ENCODE measurements around the gene DOK4.

Gene DOK4

GRCh38 chr16:57519796-57520360, 33.6 kb upstream of the DOK4 start:
- no peaks in the 10 kb centered on the region for H3K9me3 ChIP-seq (ENCODE audit: control insufficient read depth, low read length)
- 43 to 45% methylated on average over 10 of the region's 10 CpGs for WGBS, 2 experiments

DNA sequence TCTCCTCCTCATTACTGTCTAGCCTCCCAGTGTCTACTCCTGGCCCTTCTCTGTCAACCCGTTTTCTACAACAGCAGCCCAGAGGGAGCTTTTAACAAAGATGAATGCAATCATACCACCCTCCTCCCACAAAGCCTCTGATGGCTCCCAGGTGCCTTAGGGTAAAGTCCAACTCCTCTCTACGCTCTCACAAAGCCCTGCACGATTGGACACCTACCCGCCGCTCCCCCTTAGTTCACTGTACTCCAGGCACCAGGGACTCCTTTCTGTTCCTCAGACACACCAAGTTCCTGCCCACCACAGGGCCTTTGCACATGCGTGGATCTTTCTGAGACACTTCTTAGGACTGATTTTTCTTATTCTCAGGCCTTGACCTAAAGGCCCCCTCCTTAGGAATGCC, 32.6 kb upstream of the DOK4 start:
- Histone ChIP-seq H3K9me3 (ENCODE audit: control insufficient read depth, low read length) (no peaks in the 10 kb centered on the region), H3K4me3 (ENCODE audit: insufficient read depth, low read depth, low read length) (no peak overlapping the region), H3K36me3 (ENCODE audit: control insufficient read depth, insufficient read depth, low read length) (peaks cover 6% of the 10 kb centered on the region), H3K4me1 (ENCODE audit: control insufficient read depth, insufficient read depth, low read length) (no peaks in the 10 kb centered on the region), H3K27me3 (ENCODE audit: control insufficient read depth, insufficient read depth, low read length, poor library complexity, severe bottlenecking) (no peaks in the 10 kb centered on the region), H3K27ac (ENCODE audit: insufficient read depth, low read depth, low read length, poor library complexity, severe bottlenecking) (no peak overlapping the region)
- 93 to 95% methylated on average over 6 of the region's 6 CpGs for WGBS, 2 experiments

More at GRCh38 chr16:57519796-57520360, 33.6 kb upstream of the DOK4 start:
- Histone ChIP-seq H3K27me3 (ENCODE audit: control insufficient read depth, insufficient read depth, low read length, poor library complexity, severe bottlenecking) (no peaks in the 10 kb centered on the region), H3K4me1 (ENCODE audit: control insufficient read depth, insufficient read depth, low read length) (no peaks in the 10 kb centered on the region), H3K36me3 (ENCODE audit: control insufficient read depth, insufficient read depth, low read length) (peaks cover 6% of the 10 kb centered on the region), H3K4me3 (ENCODE audit: insufficient read depth, low read depth, low read length) (no peak overlapping the region), H3K27ac (ENCODE audit: insufficient read depth, low read depth, low read length, poor library complexity, severe bottlenecking) (no peak overlapping the region)

DNA sequence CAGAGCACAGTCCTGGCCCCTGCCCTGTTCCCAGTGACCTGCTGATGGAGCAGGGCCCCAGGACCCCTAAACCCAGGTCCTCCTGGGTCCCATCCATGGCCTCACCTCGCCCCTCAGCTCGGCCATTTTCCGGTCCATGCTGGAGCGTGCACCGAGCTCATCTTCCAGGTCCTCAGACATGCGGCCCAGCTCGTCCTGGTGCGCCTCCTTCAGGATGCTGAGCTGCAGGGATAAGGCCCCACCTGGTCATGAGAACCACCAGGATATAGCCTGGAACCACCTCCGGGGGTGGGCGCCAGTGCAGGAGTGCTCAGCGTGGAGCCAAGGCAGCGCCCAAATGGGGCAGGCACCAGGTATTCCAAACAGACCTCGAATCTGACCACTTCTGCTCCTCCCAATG, 32.2 kb upstream of the DOK4 start:
- Histone ChIP-seq H3K9me3 (ENCODE audit: control insufficient read depth, low read length) (no peaks in the 10 kb centered on the region), H3K27me3 (ENCODE audit: control insufficient read depth, insufficient read depth, low read length, poor library complexity, severe bottlenecking) (no peaks in the 10 kb centered on the region), H3K4me1 (ENCODE audit: control insufficient read depth, insufficient read depth, low read length) (no peaks in the 10 kb centered on the region), H3K27ac (ENCODE audit: insufficient read depth, low read depth, low read length, poor library complexity, severe bottlenecking) (no peak overlapping the region), H3K4me3 (ENCODE audit: insufficient read depth, low read depth, low read length) (no peak overlapping the region), H3K36me3 (ENCODE audit: control insufficient read depth, insufficient read depth, low read length) (peaks cover 6% of the 10 kb centered on the region)
- WGBS, 2 experiments: 94 to 95% methylated on average over 13 of the region's 13 CpGs

- H3K4me1 ChIP-seq (ENCODE audit: control insufficient read depth, insufficient read depth, low read length): no peaks in the 10 kb centered on the region
- 95% methylated on average over 31 of the region's 31 CpGs for WGBS, 2 experiments
- H3K4me3 ChIP-seq (ENCODE audit: insufficient read depth, low read depth, low read length): no peak overlapping the region
- H3K27ac ChIP-seq (ENCODE audit: insufficient read depth, low read depth, low read length, poor library complexity, severe bottlenecking): no peak overlapping the region
- H3K27me3 ChIP-seq (ENCODE audit: control insufficient read depth, insufficient read depth, low read length, poor library complexity, severe bottlenecking): no peaks in the 10 kb centered on the region
- H3K36me3 ChIP-seq (ENCODE audit: control insufficient read depth, insufficient read depth, low read length): peaks cover 6% of the 10 kb centered on the region
- no peaks in the 10 kb centered on the region for H3K9me3 ChIP-seq (ENCODE audit: control insufficient read depth, low read length)
Measured at GRCh38 chr16:57517397-57518367, 31.4 kb upstream of the DOK4 start.

- WGBS, 2 experiments: 89 to 96% methylated on average over 3 of the region's 3 CpGs
- Histone ChIP-seq H3K9me3 (ENCODE audit: control insufficient read depth, low read length) (no peaks in the 10 kb centered on the region), H3K4me1 (ENCODE audit: control insufficient read depth, insufficient read depth, low read length) (no peaks in the 10 kb centered on the region), H3K27me3 (ENCODE audit: control insufficient read depth, insufficient read depth, low read length, poor library complexity, severe bottlenecking) (no peaks in the 10 kb centered on the region), H3K4me3 (ENCODE audit: insufficient read depth, low read depth, low read length) (no peak overlapping the region), H3K27ac (ENCODE audit: insufficient read depth, low read depth, low read length, poor library complexity, severe bottlenecking) (no peak overlapping the region), H3K36me3 (ENCODE audit: control insufficient read depth, insufficient read depth, low read length) (peaks cover 6% of the 10 kb centered on the region)
Measured at GRCh38 chr16:57516773-57517172, 30.5 kb upstream of the DOK4 start.

DNA sequence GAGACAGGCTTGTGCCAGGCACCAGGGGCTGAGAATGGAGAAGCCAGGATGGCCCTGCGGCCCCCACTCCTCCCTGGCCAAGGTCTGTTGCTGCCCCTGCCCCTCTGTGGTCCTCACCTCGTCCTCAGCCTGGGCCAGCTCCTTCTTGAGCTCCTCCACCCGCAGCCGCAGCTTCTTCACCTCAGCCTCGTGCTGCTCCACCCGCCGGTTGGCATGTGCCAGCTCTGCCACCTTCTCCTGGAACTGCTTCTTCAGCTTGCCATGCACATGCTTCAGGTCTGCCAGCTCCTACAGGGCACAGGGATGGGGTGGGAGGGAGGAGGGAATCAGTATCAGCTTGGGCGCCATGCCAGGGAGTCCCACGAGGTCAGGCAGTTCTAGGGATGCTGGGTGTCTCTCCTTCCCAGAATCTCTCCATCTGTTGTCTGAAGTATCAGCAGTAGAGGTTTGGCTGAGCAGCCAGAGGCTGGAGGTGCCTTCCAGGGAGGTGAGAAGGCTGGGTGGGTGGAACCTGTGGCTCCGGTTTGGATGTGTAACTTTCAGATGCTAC, 30.0 kb upstream of the DOK4 start:
- H3K27me3 ChIP-seq (ENCODE audit: control insufficient read depth, insufficient read depth, low read length, poor library complexity, severe bottlenecking): no peaks in the 10 kb centered on the region
- 95% methylated on average over 10 of the region's 10 CpGs for WGBS, 2 experiments
- no peaks in the 10 kb centered on the region for H3K9me3 ChIP-seq (ENCODE audit: control insufficient read depth, low read length)
- no peaks in the 10 kb centered on the region for H3K4me1 ChIP-seq (ENCODE audit: control insufficient read depth, insufficient read depth, low read length)
- peaks cover 6% of the 10 kb centered on the region for H3K36me3 ChIP-seq (ENCODE audit: control insufficient read depth, insufficient read depth, low read length)
- H3K4me3 ChIP-seq (ENCODE audit: insufficient read depth, low read depth, low read length): no peak overlapping the region
- H3K27ac ChIP-seq (ENCODE audit: insufficient read depth, low read depth, low read length, poor library complexity, severe bottlenecking): no peak overlapping the region

DNA sequence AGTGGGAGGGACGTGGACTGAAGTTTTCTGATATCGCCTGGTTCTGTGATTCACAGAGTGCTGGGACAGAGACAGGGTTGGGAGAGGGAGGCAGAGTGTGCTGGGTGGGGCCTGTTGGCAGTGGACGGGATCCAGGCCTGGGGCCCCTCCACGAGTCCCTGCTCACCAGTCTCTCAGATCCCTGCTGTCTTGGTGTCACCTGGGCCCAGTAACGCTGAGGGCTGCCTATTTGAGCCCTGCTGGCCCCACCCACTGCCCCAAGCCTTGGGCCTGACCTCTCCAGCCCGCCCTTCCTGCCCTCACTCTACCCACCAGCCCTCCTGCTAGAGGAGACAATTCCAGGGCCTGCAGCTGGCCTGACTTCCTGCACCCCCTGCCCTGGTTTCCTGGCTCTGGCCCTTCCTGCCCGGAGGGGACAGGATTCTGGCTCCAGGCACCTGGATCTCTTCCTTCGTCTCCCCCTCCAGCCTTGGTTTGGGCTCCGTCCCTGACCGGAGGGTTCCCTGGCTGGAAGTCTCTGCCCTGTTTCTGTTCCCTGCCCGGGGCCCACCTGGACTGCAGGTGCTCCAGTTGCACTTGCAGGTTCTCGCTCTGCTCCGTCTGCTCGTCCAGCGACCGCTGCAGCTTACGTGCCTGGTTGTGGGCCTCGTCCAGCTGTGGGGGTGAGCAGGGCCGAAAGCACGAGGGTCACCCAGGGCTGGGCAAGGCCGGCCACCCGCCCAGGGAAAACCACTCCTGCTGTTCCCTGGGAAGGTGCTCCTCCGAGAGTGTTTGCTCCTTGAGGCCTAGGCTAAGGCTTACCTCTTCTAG, 28.7 kb upstream of the DOK4 start:
- no peak overlapping the region for H3K27ac ChIP-seq (ENCODE audit: insufficient read depth, low read depth, low read length, poor library complexity, severe bottlenecking)
- H3K4me3 ChIP-seq (ENCODE audit: insufficient read depth, low read depth, low read length): no peak overlapping the region
- 89 to 90% methylated on average over 23 of the region's 23 CpGs for WGBS, 2 experiments
- no peaks in the 10 kb centered on the region for H3K27me3 ChIP-seq (ENCODE audit: control insufficient read depth, insufficient read depth, low read length, poor library complexity, severe bottlenecking)
- peaks cover 3% of the 10 kb centered on the region for H3K4me1 ChIP-seq (ENCODE audit: control insufficient read depth, insufficient read depth, low read length)
- no peaks in the 10 kb centered on the region for H3K9me3 ChIP-seq (ENCODE audit: control insufficient read depth, low read length)
- H3K36me3 ChIP-seq (ENCODE audit: control insufficient read depth, insufficient read depth, low read length): peaks cover 6% of the 10 kb centered on the region

DNA sequence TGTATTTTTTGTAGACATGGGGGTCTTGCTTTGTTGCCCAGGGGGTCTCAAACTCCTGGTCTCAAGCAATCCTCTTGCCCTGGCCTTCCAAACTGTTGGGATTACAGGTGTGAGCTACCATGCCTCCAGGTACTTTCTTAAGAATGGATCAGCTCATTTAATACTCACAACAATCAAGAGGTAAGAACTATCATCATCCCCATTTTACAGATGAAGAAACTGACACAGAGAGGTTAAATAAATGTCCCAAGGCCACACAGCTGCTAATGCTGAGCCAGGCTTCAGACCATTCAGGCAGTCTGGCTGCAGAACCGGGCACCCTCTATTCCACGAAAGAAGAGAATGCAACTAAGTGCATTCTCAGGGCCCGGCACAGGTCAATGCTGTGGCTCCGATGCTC, 28.1 kb upstream of the DOK4 start:
- 92 to 93% methylated on average over 4 of the region's 4 CpGs for WGBS, 2 experiments
- Histone ChIP-seq H3K27ac (ENCODE audit: insufficient read depth, low read depth, low read length, poor library complexity, severe bottlenecking) (no peak overlapping the region), H3K36me3 (ENCODE audit: control insufficient read depth, insufficient read depth, low read length) (peaks cover 6% of the 10 kb centered on the region), H3K4me3 (ENCODE audit: insufficient read depth, low read depth, low read length) (no peak overlapping the region), H3K4me1 (ENCODE audit: control insufficient read depth, insufficient read depth, low read length) (peaks cover 3% of the 10 kb centered on the region), H3K27me3 (ENCODE audit: control insufficient read depth, insufficient read depth, low read length, poor library complexity, severe bottlenecking) (no peaks in the 10 kb centered on the region), H3K9me3 (ENCODE audit: control insufficient read depth, low read length) (no peaks in the 10 kb centered on the region)

- Histone ChIP-seq H3K4me3 (ENCODE audit: insufficient read depth, low read depth, low read length) (no peak overlapping the region), H3K27ac (ENCODE audit: insufficient read depth, low read depth, low read length, poor library complexity, severe bottlenecking) (no peak overlapping the region), H3K9me3 (ENCODE audit: control insufficient read depth, low read length) (no peaks in the 10 kb centered on the region), H3K36me3 (ENCODE audit: control insufficient read depth, insufficient read depth, low read length) (peaks cover 6% of the 10 kb centered on the region), H3K4me1 (ENCODE audit: control insufficient read depth, insufficient read depth, low read length) (peaks cover 3% of the 10 kb centered on the region), H3K27me3 (ENCODE audit: control insufficient read depth, insufficient read depth, low read length, poor library complexity, severe bottlenecking) (no peaks in the 10 kb centered on the region)
- 87 to 88% methylated on average over 14 of the region's 14 CpGs for WGBS, 2 experiments
Measured at GRCh38 chr16:57513371-57514102, 27.2 kb upstream of the DOK4 start.

Measured in ectodermal cell (in vitro differentiated cells).